Bone marrow (tissue), 2 donors: ENCODE measurements around the gene SHBG.
"Not testable (repeated sequence)": the region's sequence is repeated elsewhere in the genome, so short reads cannot be mapped to it uniquely, and the experiment has no call there.

Source experiments
- DNase-seq, 2 donors: peaks; one replicate each; lab custom pipeline; 2025; lab: John Stamatoyannopoulos, UW

SHBG gene

GRCh38 chr17:7612294-7612640 lies 17.7 kb upstream of the SHBG start:
- DNase-seq, result no peak

GRCh38 chr17:7613769-7614424 lies 16.0 kb upstream of the SHBG start:
- no peak for DNase-seq

GRCh38 chr17:7614425-7615264 lies 15.3 kb upstream of the SHBG start, which contains the start of gene FXR2:
TSS of gene FXR2 (minus strand) at chr17:7614897. CDS start at chr17:7614532, 365 bp downstream.
- DNase-seq, result peak; percentile 98 to 100

- no peak for DNase-seq
These were observed 14.6 kb upstream of the SHBG start for GRCh38 chr17:7615265-7615747.

- no peak for DNase-seq
These were observed 11.3 kb upstream of the SHBG start for GRCh38 chr17:7618608-7619007.

GRCh38 chr17:7620835-7621234 lies 9.1 kb upstream of the SHBG start:
- no peak for DNase-seq

- no peak for DNase-seq
These were observed 6.3 kb upstream of the SHBG start for GRCh38 chr17:7623661-7624060.

GRCh38 chr17:7625749-7626148 lies 4.2 kb upstream of the SHBG start:
- DNase-seq, result not testable (repeated sequence)

GRCh38 chr17:7626307-7626706 lies 3.6 kb upstream of the SHBG start:
- DNase-seq, result no peak

GRCh38 chr17:7626956-7627249 lies 3.0 kb upstream of the SHBG start:
- DNase-seq, result no peak

GRCh38 chr17:7627250-7628121 lies 2.4 kb upstream of the SHBG start, which contains the start of gene SAT2:
TSS of gene SAT2 (minus strand) at chr17:7627821. CDS start at chr17:7627635, 186 bp downstream.
- DNase-seq, result peak; percentile 56 to 82

GRCh38 chr17:7631398-7632380 lies 1.8 kb downstream of the SHBG start:
- DNase-seq, result no peak

- peak in 1 of 2 donors; percentile 56 for DNase-seq
These were observed 2.6 kb downstream of the SHBG start for GRCh38 chr17:7632492-7632894.

GRCh38 chr17:7633093-7633492 lies 3.2 kb downstream of the SHBG start:
- DNase-seq, result no peak

- DNase-seq, result no peak
These were observed 4.4 kb downstream of the SHBG start for GRCh38 chr17:7634384-7634783.

- no peak for DNase-seq
These were observed 6.2 kb downstream of the SHBG start for GRCh38 chr17:7636163-7636562.

- DNase-seq, result no peak
These were observed 10.8 kb downstream of the SHBG start for GRCh38 chr17:7640783-7641182.

- not testable (repeated sequence) for DNase-seq
These were observed 11.7 kb downstream of the SHBG start for GRCh38 chr17:7641635-7642034.

- no peak for DNase-seq
These were observed 14.8 kb downstream of the SHBG start for GRCh38 chr17:7644775-7645174.

GRCh38 chr17:7646457-7646856 lies 16.5 kb downstream of the SHBG start:
- DNase-seq, result no peak

GRCh38 chr17:7647018-7647417 lies 17.1 kb downstream of the SHBG start:
- no peak for DNase-seq
